Activated CD4-positive, alpha-beta memory T cell treated with anti-CD3 and anti-CD28 coated beads for 36 hours (primary cell): ENCODE measurements around the gene NLRC5. TPM values are rescaled to one million over a fixed set of nuclear protein-coding genes. Genes with fewer than 3 reads are reported as not detected.

ENCODE experiments used
- CTCF ChIA-PET: fragments of 350-600 bp; sonication (Branson Sonifier 250); formaldehyde crosslinking; loops from one replicate; lab custom pipeline; 2021; ENCODE audit warnings: antibody characterized with exemption, inconsistent platforms; lab: Charles Lee
- POLR2A ChIA-PET: fragments of 350-600 bp; sonication (Branson Sonifier 250); formaldehyde crosslinking; loops from one replicate; lab custom pipeline; 2021; ENCODE audit warnings: antibody characterized with exemption; lab: Charles Lee
- DNase-seq: peaks from one replicate; pipeline ENCODE4 v3.0.0-alpha.2; 2020
- H3K27ac Mint-ChIP-seq: one replicate; pipeline ENCODE4 v1.8.0; 2021; ENCODE audit warnings: mixed read lengths
- H3K27me3 Mint-ChIP-seq: one replicate; pipeline ENCODE4 v1.8.0; 2021; ENCODE audit warnings: mixed read lengths
- H3K36me3 Mint-ChIP-seq: one replicate; pipeline ENCODE4 v1.8.0; 2021; ENCODE audit warnings: mixed read lengths
- H3K4me1 Mint-ChIP-seq: one replicate; pipeline ENCODE4 v1.8.0; 2021; ENCODE audit warnings: low read depth, mixed read lengths
- H3K4me3 Mint-ChIP-seq: one replicate; pipeline ENCODE4 v1.8.0; 2021; ENCODE audit warnings: mild to moderate bottlenecking, mixed read lengths
- H3K9me3 Mint-ChIP-seq: one replicate; pipeline ENCODE4 v1.8.0; 2021; ENCODE audit warnings: mixed read lengths
- intact Hi-C: fragments of 100-400 bp; cut with micrococcal nuclease; formaldehyde crosslinking; loops from one replicate; pipeline ENCODE4 v1.15.1; 2023
- total RNA-seq, 2 experiments: library from RNA; stranded (reverse); gene quantifications; one replicate each; pipeline ENCODE4 v1.2.3, GENCODE V29; 2021

The NLRC5 gene
- total RNA-seq, 2 experiments from 2014 or later, result 151 to 167 TPM

- CTCF ChIA-PET, result interaction anchor here (0.7 to 4.6 kb wide), 29 partner anchors 10 to 367 kb away, joined by 3 to 43 read pairs (median 5); partner anchors contain the start of genes CPNE2 and NLRC5
- no peak for DNase-seq
- intact Hi-C loops, result loop anchor here (1.0 to 5.0 kb wide), 6 partner anchors 85 to 334 kb away; partner anchors contain the start of genes ARL2BP, PSME3IP1 and RSPRY1
- H3K4me3 Mint-ChIP-seq, result no peak overlapping the region
- H3K27ac Mint-ChIP-seq, result no peak overlapping the region
- POLR2A ChIA-PET, result interaction anchor here (1.1 kb wide), 1 partner anchor 91 kb away, joined by 3 read pairs; no protein-coding TSS in a partner anchor
- peaks cover 6% of the 10 kb centered on the region for H3K4me1 Mint-ChIP-seq
- H3K27me3 Mint-ChIP-seq, result no peaks in the 10 kb centered on the region
- no peaks in the 10 kb centered on the region for H3K9me3 Mint-ChIP-seq
- H3K36me3 Mint-ChIP-seq, result peaks cover 13% of the 10 kb centered on the region
Observed at GRCh38 chr16:57083485-57084126, 94.2 kb downstream of the NLRC5 start.

- no peaks in the 10 kb centered on the region for H3K9me3 Mint-ChIP-seq
- H3K4me3 Mint-ChIP-seq, result no peak overlapping the region
- ChIA-PET CTCF (interaction anchor here (0.7 to 4.6 kb wide), 33 partner anchors 9 to 366 kb away, joined by 3 to 43 read pairs (median 5); partner anchors contain the start of genes CPNE2 and NLRC5), POLR2A (interaction anchor here (1.1 kb wide), 1 partner anchor 90 kb away, joined by 3 read pairs; no protein-coding TSS in a partner anchor)
- H3K27me3 Mint-ChIP-seq, result no peaks in the 10 kb centered on the region
- intact Hi-C loops, result loop anchor here (1.0 to 5.0 kb wide), 6 partner anchors 84 to 333 kb away; partner anchors contain the start of genes ARL2BP, PSME3IP1 and RSPRY1
- peak; percentile 85 for DNase-seq
- H3K4me1 Mint-ChIP-seq, result peaks cover 6% of the 10 kb centered on the region
- no peak overlapping the region for H3K27ac Mint-ChIP-seq
- H3K36me3 Mint-ChIP-seq, result peaks cover 12% of the 10 kb centered on the region
Observed at GRCh38 chr16:57084257-57084770, 95.0 kb downstream of the NLRC5 start.

- no peak overlapping the region for H3K27ac Mint-ChIP-seq
- H3K9me3 Mint-ChIP-seq, result no peaks in the 10 kb centered on the region
- no peaks in the 10 kb centered on the region for H3K27me3 Mint-ChIP-seq
- CTCF ChIA-PET, result interaction anchor here (0.8 to 4.6 kb wide), 23 partner anchors 8 to 207 kb away, joined by 3 to 43 read pairs (median 5); partner anchors contain the start of gene CPNE2
- intact Hi-C loops, result loop anchor here (1.0 to 5.0 kb wide), 6 partner anchors 83 to 332 kb away; partner anchors contain the start of genes ARL2BP, PSME3IP1 and RSPRY1
- no peak for DNase-seq
- H3K4me3 Mint-ChIP-seq, result no peak overlapping the region
- H3K36me3 Mint-ChIP-seq, result peaks cover 5% of the 10 kb centered on the region
- POLR2A ChIA-PET, result no interaction called here
- H3K4me1 Mint-ChIP-seq, result peaks cover 6% of the 10 kb centered on the region
Observed at GRCh38 chr16:57084996-57085395, 95.6 kb downstream of the NLRC5 start.

GRCh38 chr16:57087003-57087402 is 97.6 kb downstream of the NLRC5 start:
- H3K27ac Mint-ChIP-seq, result no peak overlapping the region
- H3K9me3 Mint-ChIP-seq, result no peaks in the 10 kb centered on the region
- H3K4me1 Mint-ChIP-seq, result peaks cover 9% of the 10 kb centered on the region
- DNase-seq, result no peak
- peaks cover 2% of the 10 kb centered on the region for H3K27me3 Mint-ChIP-seq
- no peaks in the 10 kb centered on the region for H3K36me3 Mint-ChIP-seq
- POLR2A ChIA-PET, result interaction anchor here (1.0 kb wide), 1 partner anchor 98 kb away, joined by 3 read pairs; no protein-coding TSS in a partner anchor
- H3K4me3 Mint-ChIP-seq, result no peak overlapping the region
- CTCF ChIA-PET, result interaction anchor here (1.1 to 2.3 kb wide), 3 partner anchors 20 to 122 kb away, joined by 3 to 9 read pairs (median 5); no protein-coding TSS in a partner anchor
- intact Hi-C loops, result no loop called here

- no peak overlapping the region for H3K27ac Mint-ChIP-seq
- no peaks in the 10 kb centered on the region for H3K9me3 Mint-ChIP-seq
- DNase-seq, result no peak
- POLR2A ChIA-PET, result no interaction called here
- H3K4me1 Mint-ChIP-seq, result peaks cover 9% of the 10 kb centered on the region
- CTCF ChIA-PET, result no interaction called here
- peaks cover 7% of the 10 kb centered on the region for H3K27me3 Mint-ChIP-seq
- intact Hi-C loops, result no loop called here
- H3K4me3 Mint-ChIP-seq, result no peak overlapping the region
- H3K36me3 Mint-ChIP-seq, result no peaks in the 10 kb centered on the region
Observed at GRCh38 chr16:57089406-57089805, 100.0 kb downstream of the NLRC5 start.

- Mint-ChIP-seq H3K36me3 (no peaks in the 10 kb centered on the region), H3K4me1 (peaks cover 9% of the 10 kb centered on the region), H3K27ac (no peak overlapping the region), H3K27me3 (peaks cover 7% of the 10 kb centered on the region), H3K4me3 (peak overlapping the region; percentile 47), H3K9me3 (no peaks in the 10 kb centered on the region)
- no peak for DNase-seq
- CTCF ChIA-PET, result interaction anchor here (3.3 kb wide), 1 partner anchor 8 kb away, joined by 43 read pairs; no protein-coding TSS in a partner anchor
- POLR2A ChIA-PET, result interaction anchor here (1.1 kb wide), 1 partner anchor 15 kb away, joined by 3 read pairs; no protein-coding TSS in a partner anchor
- intact Hi-C loops, result loop anchor here (5.0 kb wide), 1 partner anchor 36 kb away; no protein-coding TSS in a partner anchor
Observed at GRCh38 chr16:57091200-57091974, 102.0 kb downstream of the NLRC5 start.

GRCh38 chr16:57091975-57092785 is 102.8 kb downstream of the NLRC5 start, which contains the start of gene CPNE2:
CPNE2 (plus strand) TSS chr16:57092583; CDS start chr16:57110743, 18,160 bp downstream.
- Mint-ChIP-seq H3K36me3 (no peaks in the 10 kb centered on the region), H3K27ac (no peak within 1 kb of the TSS), H3K4me1 (peaks cover 9% of the 10 kb centered on the region), H3K4me3 (peak within 1 kb of the TSS; percentile 72), H3K27me3 (peaks cover 7% of the 10 kb centered on the region), H3K9me3 (no peaks in the 10 kb centered on the region)
- intact Hi-C loops, result loop anchor here (1.0 to 5.0 kb wide), 2 partner anchors 35 to 76 kb away; no protein-coding TSS in a partner anchor
- ChIA-PET CTCF (interaction anchor here (0.7 to 3.3 kb wide), 15 partner anchors 9 to 151 kb away, joined by 3 to 43 read pairs (median 5); no protein-coding TSS in a partner anchor), POLR2A (interaction anchor here (1.1 to 1.8 kb wide), 2 partner anchors 16 to 103 kb away, joined by 3 to 5 read pairs; partner anchors contain the start of gene NLRC5)
- peak; percentile 52 for DNase-seq

- DNase-seq, result peak; percentile 58
- intact Hi-C loops, result loop anchor here (1.0 to 5.0 kb wide), 2 partner anchors 34 to 75 kb away; no protein-coding TSS in a partner anchor
- POLR2A ChIA-PET, result interaction anchor here (1.4 to 1.8 kb wide), 2 partner anchors 20 to 104 kb away, joined by 3 to 5 read pairs; partner anchors contain the start of gene NLRC5
- Mint-ChIP-seq H3K27me3 (peaks cover 7% of the 10 kb centered on the region), H3K27ac (no peak overlapping the region), H3K4me1 (peaks cover 9% of the 10 kb centered on the region), H3K4me3 (peak overlapping the region; percentile 72), H3K9me3 (no peaks in the 10 kb centered on the region), H3K36me3 (no peaks in the 10 kb centered on the region)
- CTCF ChIA-PET, result interaction anchor here (0.7 to 3.3 kb wide), 19 partner anchors 8 to 150 kb away, joined by 3 to 43 read pairs (median 4); no protein-coding TSS in a partner anchor
Observed at GRCh38 chr16:57092786-57093411, 103.5 kb downstream of the NLRC5 start.

- Mint-ChIP-seq H3K27me3 (peaks cover 7% of the 10 kb centered on the region), H3K27ac (no peak overlapping the region), H3K36me3 (no peaks in the 10 kb centered on the region), H3K9me3 (no peaks in the 10 kb centered on the region), H3K4me3 (peak overlapping the region; percentile 72), H3K4me1 (peaks cover 9% of the 10 kb centered on the region)
- no peak for DNase-seq
- CTCF ChIA-PET, result interaction anchor here (0.7 to 3.3 kb wide), 13 partner anchors 11 to 149 kb away, joined by 3 to 43 read pairs (median 4); no protein-coding TSS in a partner anchor
- intact Hi-C loops, result loop anchor here (5.0 kb wide), 1 partner anchor 33 kb away; no protein-coding TSS in a partner anchor
- POLR2A ChIA-PET, result interaction anchor here (1.4 to 1.8 kb wide), 2 partner anchors 19 to 105 kb away, joined by 3 to 5 read pairs; partner anchors contain the start of gene NLRC5
Observed at GRCh38 chr16:57093666-57094564, 104.6 kb downstream of the NLRC5 start.
